ENCODE data around the gene KIAA1671. TPM values are rescaled to one million over a fixed set of nuclear protein-coding genes. Genes with fewer than 3 reads are reported as not detected.

Gene KIAA1671
- total and polyA plus RNA-seq, 2 of the 13 experiments (the other 11 are each of a cell fraction or from before 2014, with no cell fraction given): 13.5 to 13.6 TPM

- TF ChIP-seq, protein P1, sequence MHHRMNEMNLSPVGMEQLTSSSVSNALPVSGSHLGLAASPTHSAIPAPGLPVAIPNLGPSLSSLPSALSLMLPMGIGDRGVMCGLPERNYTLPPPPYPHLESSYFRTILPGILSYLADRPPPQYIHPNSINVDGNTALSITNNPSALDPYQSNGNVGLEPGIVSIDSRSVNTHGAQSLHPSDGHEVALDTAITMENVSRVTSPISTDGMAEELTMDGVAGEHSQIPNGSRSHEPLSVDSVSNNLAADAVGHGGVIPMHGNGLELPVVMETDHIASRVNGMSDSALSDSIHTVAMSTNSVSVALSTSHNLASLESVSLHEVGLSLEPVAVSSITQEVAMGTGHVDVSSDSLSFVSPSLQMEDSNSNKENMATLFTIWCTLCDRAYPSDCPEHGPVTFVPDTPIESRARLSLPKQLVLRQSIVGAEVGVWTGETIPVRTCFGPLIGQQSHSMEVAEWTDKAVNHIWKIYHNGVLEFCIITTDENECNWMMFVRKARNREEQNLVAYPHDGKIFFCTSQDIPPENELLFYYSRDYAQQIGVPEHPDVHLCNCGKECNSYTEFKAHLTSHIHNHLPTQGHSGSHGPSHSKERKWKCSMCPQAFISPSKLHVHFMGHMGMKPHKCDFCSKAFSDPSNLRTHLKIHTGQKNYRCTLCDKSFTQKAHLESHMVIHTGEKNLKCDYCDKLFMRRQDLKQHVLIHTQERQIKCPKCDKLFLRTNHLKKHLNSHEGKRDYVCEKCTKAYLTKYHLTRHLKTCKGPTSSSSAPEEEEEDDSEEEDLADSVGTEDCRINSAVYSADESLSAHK (CRISPR knock-in tag; IDR thresholded peaks at IDR 0.05; ENCODE audit: borderline replicate concordance): no peak
- TF ChIP-seq SRSF1 (optimal IDR thresholded peaks at IDR 0.05; ENCODE audit: low read depth, low read length): no peak
- TF ChIP-seq ZNF7 (CRISPR knock-in tag; IDR thresholded peaks at IDR 0.05): no peak
- TF ChIP-seq, protein P2, sequence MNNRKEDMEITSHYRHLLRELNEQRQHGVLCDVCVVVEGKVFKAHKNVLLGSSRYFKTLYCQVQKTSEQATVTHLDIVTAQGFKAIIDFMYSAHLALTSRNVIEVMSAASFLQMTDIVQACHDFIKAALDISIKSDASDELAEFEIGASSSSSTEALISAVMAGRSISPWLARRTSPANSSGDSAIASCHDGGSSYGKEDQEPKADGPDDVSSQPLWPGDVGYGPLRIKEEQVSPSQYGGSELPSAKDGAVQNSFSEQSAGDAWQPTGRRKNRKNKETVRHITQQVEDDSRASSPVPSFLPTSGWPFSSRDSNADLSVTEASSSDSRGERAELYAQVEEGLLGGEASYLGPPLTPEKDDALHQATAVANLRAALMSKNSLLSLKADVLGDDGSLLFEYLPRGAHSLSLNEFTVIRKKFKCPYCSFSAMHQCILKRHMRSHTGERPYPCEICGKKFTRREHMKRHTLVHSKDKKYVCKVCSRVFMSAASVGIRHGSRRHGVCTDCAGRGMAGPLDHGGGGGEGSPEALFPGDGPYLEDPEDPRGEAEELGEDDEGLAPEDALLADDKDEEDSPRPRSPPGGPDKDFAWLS (CRISPR knock-in tag; IDR thresholded peaks at IDR 0.05; ENCODE audit: borderline replicate concordance): no peak
- TF ChIP-seq ZIK1 (CRISPR knock-in tag; IDR thresholded peaks at IDR 0.05; ENCODE audit: borderline replicate concordance, low read depth): no peak
- TF ChIP-seq ZFP36L2 (CRISPR knock-in tag; IDR thresholded peaks at IDR 0.05): no peak
- TF ChIP-seq ZBTB37 (CRISPR knock-in tag; IDR thresholded peaks at IDR 0.05): no peak
- TF ChIP-seq, protein P3, sequence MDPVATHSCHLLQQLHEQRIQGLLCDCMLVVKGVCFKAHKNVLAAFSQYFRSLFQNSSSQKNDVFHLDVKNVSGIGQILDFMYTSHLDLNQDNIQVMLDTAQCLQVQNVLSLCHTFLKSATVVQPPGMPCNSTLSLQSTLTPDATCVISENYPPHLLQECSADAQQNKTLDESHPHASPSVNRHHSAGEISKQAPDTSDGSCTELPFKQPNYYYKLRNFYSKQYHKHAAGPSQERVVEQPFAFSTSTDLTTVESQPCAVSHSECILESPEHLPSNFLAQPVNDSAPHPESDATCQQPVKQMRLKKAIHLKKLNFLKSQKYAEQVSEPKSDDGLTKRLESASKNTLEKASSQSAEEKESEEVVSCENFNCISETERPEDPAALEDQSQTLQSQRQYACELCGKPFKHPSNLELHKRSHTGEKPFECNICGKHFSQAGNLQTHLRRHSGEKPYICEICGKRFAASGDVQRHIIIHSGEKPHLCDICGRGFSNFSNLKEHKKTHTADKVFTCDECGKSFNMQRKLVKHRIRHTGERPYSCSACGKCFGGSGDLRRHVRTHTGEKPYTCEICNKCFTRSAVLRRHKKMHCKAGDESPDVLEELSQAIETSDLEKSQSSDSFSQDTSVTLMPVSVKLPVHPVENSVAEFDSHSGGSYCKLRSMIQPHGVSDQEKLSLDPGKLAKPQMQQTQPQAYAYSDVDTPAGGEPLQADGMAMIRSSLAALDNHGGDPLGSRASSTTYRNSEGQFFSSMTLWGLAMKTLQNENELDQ (CRISPR knock-in tag; IDR thresholded peaks at IDR 0.05; ENCODE audit: borderline replicate concordance): no peak
- no peak for TF ChIP-seq ZBTB2 (CRISPR knock-in tag; IDR thresholded peaks at IDR 0.05; ENCODE audit: low read depth)
- TF ChIP-seq ZMYM3 (CRISPR knock-in tag; IDR thresholded peaks at IDR 0.05): peak; percentile 95
- TF ChIP-seq CENPX (CRISPR knock-in tag; IDR thresholded peaks at IDR 0.05): no peak
- TF ChIP-seq FIP1L1 (IDR thresholded peaks at IDR 0.05; ENCODE audit: borderline replicate concordance, insufficient read depth, low read depth, low read length): no peak
- no peak for TF ChIP-seq NPAS2 (CRISPR knock-in tag; IDR thresholded peaks at IDR 0.05; ENCODE audit: borderline replicate concordance)
- TF ChIP-seq ZSCAN21 (CRISPR knock-in tag; IDR thresholded peaks at IDR 0.05; ENCODE audit: borderline replicate concordance): no peak
- TF ChIP-seq TOPORS (CRISPR knock-in tag; IDR thresholded peaks at IDR 0.05): no peak
- TF ChIP-seq ZNF749 (CRISPR knock-in tag; IDR thresholded peaks at IDR 0.05; ENCODE audit: borderline replicate concordance): no peak
- TF ChIP-seq BHLHE40 (IDR thresholded peaks at IDR 0.05; ENCODE audit: low read length): no peak
- TF ChIP-seq ADNP (CRISPR knock-in tag; IDR thresholded peaks at IDR 0.05): peak; percentile 44; the same call in 1 of the 2 replicates
- peak; percentile 52 for TF ChIP-seq CHD4 (IDR thresholded peaks at IDR 0.05; ENCODE audit: borderline replicate concordance, low read length)
- TF ChIP-seq AGO2 (optimal IDR thresholded peaks at IDR 0.05; ENCODE audit: low read depth, low read length): peak; percentile 32
- no peak for TF ChIP-seq SPEN (CRISPR knock-in tag; IDR thresholded peaks at IDR 0.05; ENCODE audit: low read depth)
Observed at GRCh38 chr22:25119609-25120008, 167.1 kb downstream of the KIAA1671 start (continued).
